Measurements from ENCODE around the gene NUP62. TPM values are rescaled to one million over a fixed set of nuclear protein-coding genes. Genes with fewer than 3 reads are reported as not detected.

The NUP62 gene
- total RNA-seq, 2 donors from 2014 or later = 29.9 to 34.3 TPM

DNA sequence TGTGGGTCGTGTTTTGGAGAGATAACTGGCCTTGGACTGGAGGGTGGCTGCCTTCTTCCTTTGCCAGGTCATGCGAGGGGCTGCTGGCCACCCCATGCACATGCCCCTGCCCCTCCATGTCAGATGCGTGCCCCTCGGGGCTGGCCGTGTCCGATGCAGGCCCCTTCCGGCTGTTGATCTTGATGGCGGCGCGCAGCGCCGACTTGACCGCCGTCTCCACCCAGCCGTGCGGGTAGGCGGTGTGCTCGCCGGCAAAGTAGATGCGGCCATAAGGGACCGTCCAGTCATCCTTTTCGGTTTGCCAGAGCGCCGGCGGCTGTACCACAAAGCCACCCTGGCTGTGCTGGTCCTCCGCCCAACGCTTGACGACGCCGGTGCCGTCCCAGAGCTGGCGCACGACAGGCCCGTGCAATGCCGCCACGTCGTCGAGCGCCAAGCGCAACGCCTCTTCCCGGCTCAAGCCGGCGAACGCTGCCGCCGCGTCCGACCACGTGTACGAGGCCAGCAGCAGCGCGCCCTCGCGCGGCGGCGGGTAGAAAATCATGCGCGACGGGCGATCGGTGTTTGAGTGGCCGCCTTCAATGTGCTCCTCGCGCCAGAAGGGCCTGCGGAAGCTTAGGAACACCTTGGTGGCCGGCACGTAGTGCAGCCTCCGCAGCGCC, 39.5 kb downstream of the NUP62 start:
- Histone ChIP-seq H3K27ac (no peak overlapping the region), H3K36me3 (peaks cover 3% of the 10 kb centered on the region), H3K9me3 (no peaks in the 10 kb centered on the region), H3K4me1 (ENCODE audit: control insufficient read depth in 1 of 2, low read depth in 2 of 2) (peaks cover 0 to 4% of the 10 kb centered on the region in 2 donors), H3K27me3 (replicated peaks; ENCODE audit: insufficient read depth) (no peaks in the 10 kb centered on the region), H3K4me3 (peak overlapping the region; percentile 56)
- DNase-seq (ENCODE audit: low spot score) (no peak), ATAC-seq (ENCODE audit: insufficient number of reproducible peaks, low FRiP score, low read depth) (no peak)
- TF ChIP-seq, protein P1, sequence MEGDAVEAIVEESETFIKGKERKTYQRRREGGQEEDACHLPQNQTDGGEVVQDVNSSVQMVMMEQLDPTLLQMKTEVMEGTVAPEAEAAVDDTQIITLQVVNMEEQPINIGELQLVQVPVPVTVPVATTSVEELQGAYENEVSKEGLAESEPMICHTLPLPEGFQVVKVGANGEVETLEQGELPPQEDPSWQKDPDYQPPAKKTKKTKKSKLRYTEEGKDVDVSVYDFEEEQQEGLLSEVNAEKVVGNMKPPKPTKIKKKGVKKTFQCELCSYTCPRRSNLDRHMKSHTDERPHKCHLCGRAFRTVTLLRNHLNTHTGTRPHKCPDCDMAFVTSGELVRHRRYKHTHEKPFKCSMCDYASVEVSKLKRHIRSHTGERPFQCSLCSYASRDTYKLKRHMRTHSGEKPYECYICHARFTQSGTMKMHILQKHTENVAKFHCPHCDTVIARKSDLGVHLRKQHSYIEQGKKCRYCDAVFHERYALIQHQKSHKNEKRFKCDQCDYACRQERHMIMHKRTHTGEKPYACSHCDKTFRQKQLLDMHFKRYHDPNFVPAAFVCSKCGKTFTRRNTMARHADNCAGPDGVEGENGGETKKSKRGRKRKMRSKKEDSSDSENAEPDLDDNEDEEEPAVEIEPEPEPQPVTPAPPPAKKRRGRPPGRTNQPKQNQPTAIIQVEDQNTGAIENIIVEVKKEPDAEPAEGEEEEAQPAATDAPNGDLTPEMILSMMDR (IDR thresholded peaks at IDR 0.05) = peak; percentile 71

- no peak for ATAC-seq (ENCODE audit: insufficient number of reproducible peaks, low FRiP score, low read depth)
- Histone ChIP-seq H3K27ac (no peak overlapping the region), H3K9me3 (no peaks in the 10 kb centered on the region), H3K4me3 (no peak overlapping the region), H3K27me3 (replicated peaks; ENCODE audit: insufficient read depth) (no peaks in the 10 kb centered on the region), H3K4me1 (ENCODE audit: control insufficient read depth in 1 of 2, low read depth in 2 of 2) (peaks cover 0 to 4% of the 10 kb centered on the region in 2 donors), H3K36me3 (peaks cover 10% of the 10 kb centered on the region)
- no peak for DNase-seq (ENCODE audit: low spot score)
- TF ChIP-seq, protein P1 (IDR thresholded peaks at IDR 0.05) = no peak
These were observed 40.1 kb downstream of the NUP62 start for GRCh38 chr19:49889038-49889686.

DNA sequence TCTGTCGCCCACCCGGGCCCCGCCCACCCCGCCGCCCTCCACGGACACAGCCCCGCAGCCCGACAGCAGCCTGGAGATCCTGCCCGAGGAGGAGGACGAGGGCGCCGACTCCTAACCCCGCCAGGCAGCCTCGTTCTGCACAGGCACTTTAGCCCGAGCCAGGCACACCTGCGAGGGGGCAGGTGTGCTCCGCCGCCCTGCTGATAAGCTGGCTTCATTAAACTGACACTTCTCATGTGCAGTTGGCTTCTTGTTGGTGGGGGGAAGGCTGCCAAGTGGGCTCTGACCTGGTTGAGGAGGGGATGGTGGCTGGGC, 40.8 kb downstream of the NUP62 start:
- DNase-seq (ENCODE audit: low spot score) = no peak
- TF ChIP-seq, protein P1 (IDR thresholded peaks at IDR 0.05) = no peak
- H3K9me3 ChIP-seq = no peaks in the 10 kb centered on the region
- H3K27me3 ChIP-seq (replicated peaks; ENCODE audit: insufficient read depth) = no peaks in the 10 kb centered on the region
- peaks cover 17% of the 10 kb centered on the region for H3K36me3 ChIP-seq
- H3K4me1 ChIP-seq (ENCODE audit: control insufficient read depth in 1 of 2, low read depth in 2 of 2) = peaks cover 0 to 4% of the 10 kb centered on the region in 2 donors
- no peak overlapping the region for H3K4me3 ChIP-seq
- no peak overlapping the region for H3K27ac ChIP-seq
- no peak for ATAC-seq (ENCODE audit: insufficient number of reproducible peaks, low FRiP score, low read depth)

GRCh38 chr19:49887665-49888509, 41.4 kb downstream of the NUP62 start:
- Histone ChIP-seq H3K4me3 (no peak overlapping the region), H3K36me3 (peaks cover 21% of the 10 kb centered on the region), H3K9me3 (no peaks in the 10 kb centered on the region), H3K27me3 (replicated peaks; ENCODE audit: insufficient read depth) (no peaks in the 10 kb centered on the region), H3K27ac (no peak overlapping the region), H3K4me1 (ENCODE audit: control insufficient read depth in 1 of 2, low read depth in 2 of 2) (peaks cover 0 to 4% of the 10 kb centered on the region in 2 donors)
- no peak for ATAC-seq (ENCODE audit: insufficient number of reproducible peaks, low FRiP score, low read depth)
- DNase-seq (ENCODE audit: low spot score) = no peak
- TF ChIP-seq, protein P1 (IDR thresholded peaks at IDR 0.05) = no peak

GRCh38 chr19:49887037-49887664, 42.2 kb downstream of the NUP62 start:
- no peaks in the 10 kb centered on the region for H3K27me3 ChIP-seq (replicated peaks; ENCODE audit: insufficient read depth)
- no peak for DNase-seq (ENCODE audit: low spot score)
- ATAC-seq (ENCODE audit: insufficient number of reproducible peaks, low FRiP score, low read depth) = no peak

More at GRCh38 chr19:49887037-49887664, 42.2 kb downstream of the NUP62 start:
- Histone ChIP-seq H3K9me3 (no peaks in the 10 kb centered on the region), H3K4me1 (ENCODE audit: control insufficient read depth in 1 of 2, low read depth in 2 of 2) (peaks cover 0 to 4% of the 10 kb centered on the region in 2 donors), H3K36me3 (peaks cover 29% of the 10 kb centered on the region), H3K4me3 (no peak overlapping the region), H3K27ac (no peak overlapping the region)
- TF ChIP-seq, protein P1 (IDR thresholded peaks at IDR 0.05) = no peak
